Measurements from ENCODE around the gene POMGNT2.

Gene POMGNT2

GRCh38 chr3:43102773-43103480, 3.0 kb downstream of the POMGNT2 start:
- DNase-seq: no peak

GRCh38 chr3:43098761-43099160, 7.1 kb downstream of the POMGNT2 start:
- no peak for DNase-seq

GRCh38 chr3:43097400-43098080, 8.3 kb downstream of the POMGNT2 start:
- DNase-seq: no peak

GRCh38 chr3:43096761-43097160, 9.1 kb downstream of the POMGNT2 start:
- no peak for DNase-seq

- DNase-seq: no peak
Measured at GRCh38 chr3:43095370-43095769, 10.5 kb downstream of the POMGNT2 start.

GRCh38 chr3:43094851-43095250, 11.0 kb downstream of the POMGNT2 start:
- no peak for DNase-seq

- no peak for DNase-seq
Measured at GRCh38 chr3:43094381-43094780, 11.5 kb downstream of the POMGNT2 start.

GRCh38 chr3:43093974-43094373, 11.9 kb downstream of the POMGNT2 start:
- no peak for DNase-seq

GRCh38 chr3:43093006-43093405, 12.9 kb downstream of the POMGNT2 start:
- no peak for DNase-seq

- no peak for DNase-seq
Measured at GRCh38 chr3:43091481-43091880, 14.4 kb downstream of the POMGNT2 start.

- DNase-seq: no peak
Measured at GRCh38 chr3:43090238-43090637, 15.6 kb downstream of the POMGNT2 start.

- no peak for DNase-seq
Measured at GRCh38 chr3:43089081-43089480, 16.8 kb downstream of the POMGNT2 start.

GRCh38 chr3:43087249-43087776, 18.6 kb downstream of the POMGNT2 start:
- DNase-seq: no peak

- no peak for DNase-seq
Measured at GRCh38 chr3:43086460-43087165, 19.3 kb downstream of the POMGNT2 start.

GRCh38 chr3:43082457-43082856, 23.4 kb downstream of the POMGNT2 start:
- DNase-seq: no peak

- no peak for DNase-seq
Measured at GRCh38 chr3:43081796-43082195, 24.1 kb downstream of the POMGNT2 start.

- DNase-seq: no peak
Measured at GRCh38 chr3:43080726-43081568, 24.9 kb downstream of the POMGNT2 start.

- no peak for DNase-seq
Measured at GRCh38 chr3:43079536-43080332, 26.1 kb downstream of the POMGNT2 start.

- no peak for DNase-seq
Measured at GRCh38 chr3:43077707-43078106, 28.2 kb downstream of the POMGNT2 start.

GRCh38 chr3:43077261-43077660, 28.6 kb downstream of the POMGNT2 start:
- no peak for DNase-seq

GRCh38 chr3:43076857-43077256, 29.0 kb downstream of the POMGNT2 start:
- no peak for DNase-seq
